GM18505 (cell line): ENCODE results near the gene PILRA.

Experiments used
- ATAC-seq: cut with Tn5 transposase; IDR thresholded peaks from one replicate; pipeline ENCODE4 v1.9.1; 2021; ENCODE audit not compliant: unreplicated experiment
- POLR2A ChIP-seq: IDR thresholded peaks from 4 replicates; pipeline ENCODE4 v1.6.1; 2011; ENCODE audit warnings: borderline replicate concordance; ENCODE audit not compliant: insufficient read depth, insufficient read length; ENCODE audit errors: extremely low read depth

The PILRA gene

DNA sequence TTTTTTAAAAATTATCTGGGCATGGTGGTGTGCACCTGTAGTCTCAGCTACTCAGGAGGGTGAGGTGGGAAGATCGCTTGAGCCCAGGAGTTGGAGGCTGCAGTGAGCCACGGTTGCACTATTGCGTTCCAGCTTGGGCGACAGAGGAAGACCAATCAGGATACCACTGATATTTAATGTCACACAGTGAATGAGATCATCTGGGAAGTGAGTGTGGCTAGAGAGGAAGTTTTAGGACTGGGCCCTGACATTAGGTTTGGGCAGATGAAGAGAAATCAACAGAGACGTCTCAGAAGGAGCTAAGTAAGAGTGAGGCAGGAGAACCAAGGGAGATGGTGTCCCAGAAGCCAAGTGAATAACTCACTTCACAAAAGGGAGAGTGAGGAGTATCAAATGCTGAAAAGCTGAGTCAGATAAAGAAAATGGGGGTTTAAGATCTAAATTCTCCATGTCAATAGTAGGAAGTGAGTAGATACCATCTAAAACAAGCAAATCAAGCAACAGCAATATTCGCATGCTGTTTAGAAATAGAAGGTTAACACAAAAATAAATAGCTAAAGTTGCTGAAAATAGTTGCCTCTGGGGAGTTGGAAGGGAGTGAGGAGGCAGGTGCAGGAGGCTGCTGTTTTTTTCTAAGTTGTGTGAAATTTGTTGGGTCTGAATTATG, 11.5 kb downstream of the PILRA start:
- no peak for ATAC-seq
- no peak for TF ChIP-seq POLR2A

- no peak for ATAC-seq
- TF ChIP-seq POLR2A, result no peak
Observed at GRCh38 chr7:100386940-100387339, 13.7 kb downstream of the PILRA start.

DNA sequence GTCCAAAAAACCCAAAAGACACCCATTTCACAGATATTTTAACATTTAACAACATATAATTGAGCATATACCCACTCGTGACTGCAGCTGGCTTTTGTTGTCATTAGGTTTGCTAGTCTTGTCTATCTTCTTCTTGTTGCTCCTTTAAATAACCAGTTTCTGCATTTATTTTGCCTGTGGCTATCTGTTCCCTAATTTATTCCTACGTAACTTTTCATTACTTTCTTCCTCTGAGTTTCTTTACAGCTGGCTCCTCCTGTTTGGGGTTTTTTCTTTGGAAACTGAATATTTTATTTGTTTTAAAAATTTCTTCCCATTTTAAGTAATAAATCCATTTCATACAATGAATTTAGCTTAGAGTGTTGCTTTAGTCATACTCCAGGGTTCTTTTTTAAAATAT, 14.4 kb downstream of the PILRA start:
- no peak for TF ChIP-seq POLR2A
- ATAC-seq, result no peak

DNA sequence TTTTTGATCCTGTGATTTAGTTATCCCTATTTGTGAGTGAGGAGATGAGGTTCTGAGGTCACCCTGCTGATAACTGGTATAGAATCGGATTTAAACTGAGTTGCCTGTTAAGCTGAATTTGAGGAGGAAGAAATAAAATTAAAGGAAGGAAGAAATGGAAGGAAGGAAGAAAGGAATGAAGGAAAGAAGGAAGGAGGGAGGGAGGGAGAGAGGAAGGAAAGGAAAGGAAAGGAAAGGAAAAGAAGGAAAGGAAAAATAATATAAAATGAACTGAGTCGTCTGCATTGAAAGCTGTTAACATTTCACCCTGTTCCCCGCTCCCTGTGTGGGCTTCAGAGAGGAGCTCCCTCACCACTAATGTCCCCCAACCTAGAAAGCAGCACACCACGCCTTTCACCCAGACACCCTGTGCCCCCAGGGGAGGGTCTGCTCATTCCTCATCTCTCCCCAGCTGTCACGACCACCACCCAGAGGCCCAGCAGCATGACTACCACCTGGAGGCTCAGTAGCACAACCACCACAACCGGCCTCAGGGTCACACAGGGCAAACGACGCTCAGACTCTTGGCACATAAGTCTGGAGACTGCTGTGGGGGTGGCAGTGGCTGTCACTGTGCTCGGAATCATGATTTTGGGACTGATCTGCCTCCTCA, 16.3 kb downstream of the PILRA start:
- no peak for ATAC-seq
- no peak for TF ChIP-seq POLR2A

DNA sequence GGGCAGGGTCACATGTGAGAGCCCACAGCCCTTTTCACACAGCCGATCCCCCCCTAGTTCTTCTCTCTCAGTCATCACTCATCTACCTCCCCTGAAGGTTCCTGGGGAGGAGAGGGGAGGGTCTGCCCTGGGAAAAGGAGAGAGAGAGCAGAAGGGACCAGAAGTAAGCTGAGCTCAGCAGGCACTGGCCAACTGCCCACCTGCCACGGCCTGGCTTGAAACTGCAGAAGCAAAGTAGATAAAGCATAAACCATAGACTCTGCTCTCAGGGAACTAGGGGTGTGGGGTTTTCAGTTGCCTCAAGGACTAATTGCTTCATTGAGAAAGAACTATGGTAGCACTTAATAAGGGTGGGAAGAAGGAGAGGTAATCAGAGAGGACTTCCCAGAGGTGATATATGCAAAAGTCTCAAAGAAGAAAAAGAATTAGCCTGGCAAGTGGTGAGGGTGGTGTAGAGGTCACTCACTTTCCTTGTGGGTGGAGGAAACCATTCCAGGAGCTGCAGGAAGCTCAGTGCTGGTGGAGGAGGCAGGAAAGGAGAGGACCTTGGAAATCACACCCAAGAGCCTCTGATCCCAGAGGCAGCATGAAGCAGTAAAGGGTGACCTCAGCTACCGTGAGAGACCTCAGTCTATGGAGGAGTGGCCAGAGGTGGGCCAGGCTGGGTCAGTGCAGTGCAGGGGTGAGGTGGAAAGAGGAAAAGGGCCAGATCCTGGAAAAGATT, 17.2 kb downstream of the PILRA start:
- no peak for TF ChIP-seq POLR2A
- ATAC-seq, result no peak

DNA sequence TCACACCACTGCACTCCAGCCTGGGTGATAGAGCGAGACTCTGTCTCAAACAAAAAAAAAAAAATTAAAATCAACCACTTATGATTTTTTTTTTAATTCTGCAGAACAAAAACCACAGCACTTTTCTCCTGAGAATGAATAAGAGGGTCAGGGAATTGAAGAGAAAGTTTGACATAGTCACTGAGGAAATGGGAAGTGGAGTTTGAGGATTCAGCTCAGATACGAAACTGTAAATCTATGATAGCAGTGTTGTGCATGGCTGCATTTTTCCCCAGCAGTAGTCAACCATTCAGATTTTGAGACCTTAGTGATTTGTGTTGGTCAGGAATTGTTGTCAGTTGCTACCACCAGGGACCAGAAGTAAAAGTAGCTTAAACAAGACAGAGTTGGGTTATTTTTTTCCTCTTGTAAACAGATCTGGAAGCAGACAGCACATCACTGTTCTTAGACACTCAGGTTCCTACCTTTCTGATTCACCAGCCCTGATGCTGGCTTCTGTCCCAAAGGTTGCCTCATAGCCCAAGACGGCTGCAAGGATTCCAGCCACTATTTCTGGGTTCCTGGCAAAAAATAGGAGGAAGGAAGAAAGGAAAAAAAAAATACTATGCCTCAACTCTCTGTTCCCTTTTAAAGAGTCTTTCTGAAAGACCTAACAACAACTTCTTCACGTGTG, 20.1 kb downstream of the PILRA start:
- TF ChIP-seq POLR2A, result no peak
- no peak for ATAC-seq

DNA sequence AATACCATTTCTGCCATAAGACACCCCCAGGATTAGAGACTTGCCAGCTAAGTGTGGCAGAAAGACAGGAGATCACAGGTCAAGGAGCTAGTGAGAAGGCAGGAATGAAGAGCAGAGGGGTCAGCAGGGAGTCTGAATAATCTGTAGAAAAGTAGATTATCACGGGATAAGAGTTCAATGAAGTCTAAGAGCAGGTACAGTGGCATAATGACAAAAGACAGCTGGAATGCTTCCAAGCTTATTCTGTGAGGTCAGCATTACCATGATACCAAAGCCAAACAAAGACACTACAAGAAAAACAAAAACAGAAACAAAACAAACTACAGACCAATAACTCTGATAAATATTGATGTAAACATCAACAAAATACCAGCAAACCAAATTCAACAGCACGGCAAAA, 20.8 kb downstream of the PILRA start:
- no peak for ATAC-seq
- TF ChIP-seq POLR2A, result no peak

DNA sequence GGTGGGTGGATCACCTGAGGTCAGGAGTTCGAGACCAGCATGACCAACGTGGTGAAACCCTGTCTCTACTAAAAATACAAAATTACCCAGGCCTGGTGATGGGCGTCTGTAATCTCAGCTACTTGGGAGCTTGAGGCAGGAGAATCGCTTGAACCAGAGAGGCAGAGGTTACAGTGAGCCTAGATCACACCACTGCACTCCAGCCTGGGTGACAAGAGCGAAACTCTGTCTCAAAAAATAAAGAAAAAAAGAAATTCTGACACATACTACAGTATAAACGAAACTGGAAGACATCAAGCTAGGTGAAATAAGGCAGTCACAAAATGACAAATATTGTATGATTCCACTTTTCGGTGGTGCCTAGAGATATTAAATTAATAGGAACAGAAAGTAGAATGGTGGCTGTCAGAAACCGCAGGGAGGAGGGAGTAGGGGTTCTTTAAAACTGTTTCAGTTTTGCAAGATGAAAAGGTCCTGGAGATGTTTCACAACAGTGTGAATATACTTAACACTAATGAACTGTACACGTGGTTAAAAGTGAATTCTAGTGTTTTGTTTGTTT, 23.2 kb downstream of the PILRA start:
- ATAC-seq, result peak; percentile 73
- TF ChIP-seq POLR2A, result no peak

- no peak for TF ChIP-seq POLR2A
- ATAC-seq, result no peak
Observed at GRCh38 chr7:100397315-100398081, 24.2 kb downstream of the PILRA start.

DNA sequence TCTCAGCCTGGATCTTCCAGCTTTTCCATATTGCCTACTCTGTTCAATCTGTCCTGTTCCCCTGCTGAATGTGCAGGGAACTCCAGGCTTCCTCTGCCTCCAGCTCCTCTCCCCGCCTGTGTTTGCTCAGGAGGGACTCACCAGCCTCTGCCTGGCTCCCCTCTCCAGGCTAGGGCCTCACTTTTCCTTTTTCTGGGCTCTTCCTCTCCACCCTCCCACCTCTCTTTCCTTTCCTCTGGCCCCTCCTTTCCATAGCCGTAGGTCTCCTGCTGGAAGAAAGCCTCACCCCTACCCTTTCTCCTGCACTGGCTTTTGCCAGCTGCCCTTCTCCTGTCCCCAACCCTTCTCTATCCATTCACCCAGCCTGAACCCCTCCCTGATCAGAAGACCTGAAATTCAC, 25.0 kb downstream of the PILRA start:
- ATAC-seq, result no peak
- TF ChIP-seq POLR2A, result no peak

GRCh38 chr7:100400041-100400440, 26.8 kb downstream of the PILRA start:
- TF ChIP-seq POLR2A, result no peak
- ATAC-seq, result no peak

DNA sequence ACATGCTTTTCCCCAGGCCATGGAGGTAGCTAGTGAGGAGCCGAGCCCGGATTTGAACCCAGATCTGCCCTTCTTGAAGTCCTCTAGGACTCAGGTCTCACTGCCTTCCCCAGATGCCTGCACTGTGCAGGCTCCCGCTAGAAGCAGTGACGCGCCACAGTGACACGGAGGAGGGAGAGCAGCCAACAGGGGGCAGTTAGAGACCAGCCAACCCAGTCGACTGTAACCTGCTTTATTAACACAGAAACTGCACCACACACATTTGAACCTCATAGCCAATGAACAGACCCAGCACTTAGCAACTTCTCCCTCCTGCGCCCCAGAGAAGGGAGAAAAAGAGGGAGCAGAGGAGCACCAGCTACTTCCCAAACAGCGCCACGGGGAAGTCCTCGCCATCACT, 27.4 kb downstream of the PILRA start:
- no peak for ATAC-seq
- TF ChIP-seq POLR2A, result no peak
